ENCODE measurements around the gene CPTP.
"Not testable (repeated sequence)": the region's sequence is repeated elsewhere in the genome, so short reads cannot be mapped to it uniquely, and the experiment has no call there.

DNA sequence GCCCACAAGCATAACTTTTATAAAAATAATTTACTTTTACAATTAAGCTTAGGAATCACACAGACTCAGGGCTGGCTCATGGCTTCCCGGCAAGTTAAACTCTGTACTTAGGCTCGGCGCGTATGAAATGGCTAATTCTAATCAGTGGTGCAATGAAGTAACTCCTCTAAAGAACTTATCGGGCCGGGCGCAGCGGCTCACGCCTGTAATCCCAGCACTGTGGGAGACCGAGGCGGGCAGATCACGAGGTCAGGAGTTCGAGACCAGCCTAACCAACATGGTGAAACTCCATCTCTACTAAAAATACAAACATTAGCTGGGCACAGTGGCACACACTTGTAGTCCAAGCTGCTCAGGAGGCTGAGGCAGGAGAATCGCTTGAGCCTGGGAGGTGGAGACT is 45.5 kb downstream of the CPTP start:
- TF ChIP-seq POLR2A, POLR2AphosphoS5 (IDR thresholded peaks at IDR 0.05): not testable (repeated sequence)
- TF ChIP-seq, protein P1, sequence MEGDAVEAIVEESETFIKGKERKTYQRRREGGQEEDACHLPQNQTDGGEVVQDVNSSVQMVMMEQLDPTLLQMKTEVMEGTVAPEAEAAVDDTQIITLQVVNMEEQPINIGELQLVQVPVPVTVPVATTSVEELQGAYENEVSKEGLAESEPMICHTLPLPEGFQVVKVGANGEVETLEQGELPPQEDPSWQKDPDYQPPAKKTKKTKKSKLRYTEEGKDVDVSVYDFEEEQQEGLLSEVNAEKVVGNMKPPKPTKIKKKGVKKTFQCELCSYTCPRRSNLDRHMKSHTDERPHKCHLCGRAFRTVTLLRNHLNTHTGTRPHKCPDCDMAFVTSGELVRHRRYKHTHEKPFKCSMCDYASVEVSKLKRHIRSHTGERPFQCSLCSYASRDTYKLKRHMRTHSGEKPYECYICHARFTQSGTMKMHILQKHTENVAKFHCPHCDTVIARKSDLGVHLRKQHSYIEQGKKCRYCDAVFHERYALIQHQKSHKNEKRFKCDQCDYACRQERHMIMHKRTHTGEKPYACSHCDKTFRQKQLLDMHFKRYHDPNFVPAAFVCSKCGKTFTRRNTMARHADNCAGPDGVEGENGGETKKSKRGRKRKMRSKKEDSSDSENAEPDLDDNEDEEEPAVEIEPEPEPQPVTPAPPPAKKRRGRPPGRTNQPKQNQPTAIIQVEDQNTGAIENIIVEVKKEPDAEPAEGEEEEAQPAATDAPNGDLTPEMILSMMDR (IDR thresholded peaks at IDR 0.05), result not testable (repeated sequence)
